Nephron progenitor cell (in vitro differentiated cells): ENCODE results near the gene PATJ.

Experiments
- DNase-seq: peaks from one replicate; pipeline ENCODE4 v3.0.0; 2021
- H3K27ac Mint-ChIP-seq: 2 replicates; pipeline ENCODE4 v1.8.0; 2021; ENCODE audit warnings: mild to moderate bottlenecking, moderate library complexity, mixed read lengths
- H3K27me3 Mint-ChIP-seq: 2 replicates; pipeline ENCODE4 v1.8.0; 2021; ENCODE audit warnings: mild to moderate bottlenecking, low read depth, mixed read lengths; ENCODE audit not compliant: poor library complexity
- H3K36me3 Mint-ChIP-seq: 2 replicates; pipeline ENCODE4 v1.8.0; 2021; ENCODE audit warnings: low read depth, mixed read lengths
- H3K4me1 Mint-ChIP-seq: 2 replicates; pipeline ENCODE4 v1.8.0; 2021; ENCODE audit warnings: mixed read lengths
- H3K4me3 Mint-ChIP-seq: 2 replicates; pipeline ENCODE4 v1.8.0; 2021; ENCODE audit warnings: mild to moderate bottlenecking, moderate library complexity, mixed read lengths
- H3K9me3 Mint-ChIP-seq: 2 replicates; pipeline ENCODE4 v1.8.0; 2021; ENCODE audit warnings: mild to moderate bottlenecking, moderate library complexity, mixed read lengths
- CTCF ChIP-seq: fragments of 200-600 bp; sonication (generic); IDR thresholded peaks from 2 replicates; pipeline ENCODE4 v1.5.0; 2021; ENCODE audit warnings: antibody characterized with exemption

PATJ gene

GRCh38 chr1:61853583-61853982 lies 111.3 kb downstream of the PATJ start:
- Mint-ChIP-seq H3K27me3 (no peaks in the 10 kb centered on the region), H3K9me3 (no peaks in the 10 kb centered on the region), H3K4me3 (no peak overlapping the region), H3K27ac (no peak overlapping the region), H3K4me1 (peaks cover 16% of the 10 kb centered on the region), H3K36me3 (peaks cover 10% of the 10 kb centered on the region)
- no peak for TF ChIP-seq CTCF
- no peak for DNase-seq

GRCh38 chr1:61864489-61864888 lies 122.2 kb downstream of the PATJ start:
- no peaks in the 10 kb centered on the region for H3K9me3 Mint-ChIP-seq
- peaks cover 12% of the 10 kb centered on the region for H3K4me1 Mint-ChIP-seq
- DNase-seq, result no peak
- H3K36me3 Mint-ChIP-seq, result peaks cover 7% of the 10 kb centered on the region
- no peak overlapping the region for H3K4me3 Mint-ChIP-seq
- H3K27ac Mint-ChIP-seq, result no peak overlapping the region
- no peaks in the 10 kb centered on the region for H3K27me3 Mint-ChIP-seq
- TF ChIP-seq CTCF, result no peak

GRCh38 chr1:61865646-61866220 lies 123.5 kb downstream of the PATJ start:
- Mint-ChIP-seq H3K4me3 (no peak overlapping the region), H3K9me3 (no peaks in the 10 kb centered on the region), H3K27me3 (no peaks in the 10 kb centered on the region), H3K27ac (no peak overlapping the region), H3K36me3 (peaks cover 6% of the 10 kb centered on the region), H3K4me1 (peaks cover 18% of the 10 kb centered on the region)
- DNase-seq, result no peak
- TF ChIP-seq CTCF, result no peak

GRCh38 chr1:61869691-61870109 lies 127.4 kb downstream of the PATJ start:
- DNase-seq, result no peak
- Mint-ChIP-seq H3K9me3 (peaks cover 13% of the 10 kb centered on the region), H3K27ac (no peak overlapping the region), H3K4me1 (peaks cover 11% of the 10 kb centered on the region), H3K36me3 (peaks cover 19% of the 10 kb centered on the region), H3K27me3 (no peaks in the 10 kb centered on the region), H3K4me3 (no peak overlapping the region)
- TF ChIP-seq CTCF, result no peak

GRCh38 chr1:61872206-61872605 lies 129.9 kb downstream of the PATJ start:
- DNase-seq, result no peak
- no peak overlapping the region for H3K4me3 Mint-ChIP-seq
- peaks cover 13% of the 10 kb centered on the region for H3K9me3 Mint-ChIP-seq
- TF ChIP-seq CTCF, result no peak
- H3K4me1 Mint-ChIP-seq, result peaks cover 6% of the 10 kb centered on the region
- no peaks in the 10 kb centered on the region for H3K27me3 Mint-ChIP-seq
- H3K27ac Mint-ChIP-seq, result no peak overlapping the region
- peaks cover 18% of the 10 kb centered on the region for H3K36me3 Mint-ChIP-seq

- Mint-ChIP-seq H3K9me3 (peaks cover 13% of the 10 kb centered on the region), H3K27ac (no peak overlapping the region), H3K27me3 (no peaks in the 10 kb centered on the region), H3K36me3 (peaks cover 29% of the 10 kb centered on the region), H3K4me3 (no peak overlapping the region), H3K4me1 (peaks cover 6% of the 10 kb centered on the region)
- DNase-seq, result no peak
- no peak for TF ChIP-seq CTCF
Observed at GRCh38 chr1:61873581-61873980, 131.3 kb downstream of the PATJ start.
